RWPE2 (cell line): ENCODE data around the gene PTPN14.

Experiments used
- ATAC-seq: fragments of 200-7000 bp; cut with Tn5 transposase; 3 replicates; pipeline ENCODE4 v1.9.1; 2021; ENCODE audit warnings: low read depth
- DNase-seq: peaks from one replicate; pipeline ENCODE4 v3.0.0-alpha.2; 2020; ENCODE audit warnings: low spot score
- H3K27ac ChIP-seq: fragments of 450-650 bp; 2 replicates; pipeline ENCODE4 v1.5.1; 2017; ENCODE audit warnings: mild to moderate bottlenecking; ENCODE audit not compliant: poor library complexity, severe bottlenecking
- H3K27me3 ChIP-seq: fragments of 250-450 bp; sonication (Bioruptor Pico); 2 replicates; pipeline ENCODE4 v1.5.1; 2021; ENCODE audit warnings: mild to moderate bottlenecking, moderate library complexity; ENCODE audit not compliant: insufficient read depth, poor library complexity, severe bottlenecking
- H3K36me3 ChIP-seq: fragments of 250-450 bp; sonication (Bioruptor Pico); 2 replicates; pipeline ENCODE4 v1.5.1; 2020; ENCODE audit warnings: low read depth, mild to moderate bottlenecking, moderate library complexity
- H3K4me1 ChIP-seq: fragments of 250-450 bp; sonication (Bioruptor Pico); 2 replicates; pipeline ENCODE4 v1.5.1; 2021; ENCODE audit warnings: mild to moderate bottlenecking, moderate library complexity; ENCODE audit not compliant: insufficient read depth, poor library complexity, severe bottlenecking
- H3K4me3 ChIP-seq: fragments of 250-450 bp; sonication (Bioruptor Pico); 2 replicates; pipeline ENCODE4 v1.5.1; 2021; ENCODE audit warnings: mild to moderate bottlenecking, moderate library complexity; ENCODE audit not compliant: severe bottlenecking
- H3K9me3 ChIP-seq: fragments of 250-450 bp; sonication (Bioruptor Pico); 2 replicates; pipeline ENCODE4 v1.5.1; 2021; ENCODE audit warnings: mild to moderate bottlenecking, moderate library complexity; ENCODE audit not compliant: severe bottlenecking
- TF ChIP-seq, protein P1 (sequence below): fragments of 450-650 bp; IDR thresholded peaks from one replicate; pipeline ENCODE4 v1.5.1; 2017; ENCODE audit warnings: mild to moderate bottlenecking, moderate library complexity; ENCODE audit not compliant: poor library complexity, severe bottlenecking

Gene PTPN14

GRCh38 chr1:214349008-214349407, 202.4 kb downstream of the PTPN14 start:
- no peak overlapping the region for H3K27ac ChIP-seq
- H3K4me1 ChIP-seq, result no peaks in the 10 kb centered on the region

GRCh38 chr1:214344897-214345296, 206.5 kb downstream of the PTPN14 start:
- Histone ChIP-seq H3K4me1 (no peaks in the 10 kb centered on the region), H3K4me3 (no peak overlapping the region), H3K9me3 (no peaks in the 10 kb centered on the region), H3K27me3 (no peaks in the 10 kb centered on the region), H3K27ac (no peak overlapping the region), H3K36me3 (peaks cover 16% of the 10 kb centered on the region)
- DNase-seq (no peak), ATAC-seq (no peak)
- TF ChIP-seq, protein P1, sequence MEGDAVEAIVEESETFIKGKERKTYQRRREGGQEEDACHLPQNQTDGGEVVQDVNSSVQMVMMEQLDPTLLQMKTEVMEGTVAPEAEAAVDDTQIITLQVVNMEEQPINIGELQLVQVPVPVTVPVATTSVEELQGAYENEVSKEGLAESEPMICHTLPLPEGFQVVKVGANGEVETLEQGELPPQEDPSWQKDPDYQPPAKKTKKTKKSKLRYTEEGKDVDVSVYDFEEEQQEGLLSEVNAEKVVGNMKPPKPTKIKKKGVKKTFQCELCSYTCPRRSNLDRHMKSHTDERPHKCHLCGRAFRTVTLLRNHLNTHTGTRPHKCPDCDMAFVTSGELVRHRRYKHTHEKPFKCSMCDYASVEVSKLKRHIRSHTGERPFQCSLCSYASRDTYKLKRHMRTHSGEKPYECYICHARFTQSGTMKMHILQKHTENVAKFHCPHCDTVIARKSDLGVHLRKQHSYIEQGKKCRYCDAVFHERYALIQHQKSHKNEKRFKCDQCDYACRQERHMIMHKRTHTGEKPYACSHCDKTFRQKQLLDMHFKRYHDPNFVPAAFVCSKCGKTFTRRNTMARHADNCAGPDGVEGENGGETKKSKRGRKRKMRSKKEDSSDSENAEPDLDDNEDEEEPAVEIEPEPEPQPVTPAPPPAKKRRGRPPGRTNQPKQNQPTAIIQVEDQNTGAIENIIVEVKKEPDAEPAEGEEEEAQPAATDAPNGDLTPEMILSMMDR, result no peak

More at GRCh38 chr1:214349008-214349407, 202.4 kb downstream of the PTPN14 start:
- H3K36me3 ChIP-seq, result peaks cover 16% of the 10 kb centered on the region
- DNase-seq, result no peak
- TF ChIP-seq, protein P1, result no peak
- H3K27me3 ChIP-seq, result no peaks in the 10 kb centered on the region
- no peaks in the 10 kb centered on the region for H3K9me3 ChIP-seq
- no peak overlapping the region for H3K4me3 ChIP-seq
- ATAC-seq, result no peak

GRCh38 chr1:214342525-214342924, 208.9 kb downstream of the PTPN14 start:
- TF ChIP-seq, protein P1, result no peak
- Histone ChIP-seq H3K4me1 (no peaks in the 10 kb centered on the region), H3K27ac (no peak overlapping the region), H3K27me3 (no peaks in the 10 kb centered on the region), H3K9me3 (no peaks in the 10 kb centered on the region), H3K4me3 (no peak overlapping the region), H3K36me3 (peaks cover 6% of the 10 kb centered on the region)
- ATAC-seq (no peak), DNase-seq (no peak)

DNA sequence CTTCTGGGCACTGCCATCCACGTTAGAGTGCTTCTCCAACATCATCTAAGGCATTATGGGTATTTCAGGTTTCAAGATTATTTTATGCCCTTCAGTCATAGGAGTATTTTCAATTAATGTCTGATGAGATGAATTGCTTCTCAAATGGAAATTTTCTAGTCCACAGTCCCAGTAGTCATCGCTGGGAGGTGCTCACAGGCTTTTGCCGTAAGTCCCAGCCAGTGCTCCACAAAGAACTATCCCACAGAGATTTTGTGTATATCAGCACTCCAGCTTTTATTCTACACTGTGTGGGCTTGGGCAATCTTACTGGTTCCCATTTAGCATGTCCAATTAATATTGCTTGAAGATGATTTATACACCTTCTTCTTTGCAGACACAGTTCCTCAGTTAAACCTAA, 209.5 kb downstream of the PTPN14 start:
- H3K36me3 ChIP-seq, result no peaks in the 10 kb centered on the region; the same call in 1 of the 2 replicates
- H3K27ac ChIP-seq, result no peak overlapping the region
- H3K9me3 ChIP-seq, result no peaks in the 10 kb centered on the region
- H3K27me3 ChIP-seq, result no peaks in the 10 kb centered on the region
- H3K4me3 ChIP-seq, result no peak overlapping the region
- TF ChIP-seq, protein P1, result no peak
- ATAC-seq (no peak), DNase-seq (no peak)
- H3K4me1 ChIP-seq, result no peaks in the 10 kb centered on the region

GRCh38 chr1:214341459-214341858, 209.9 kb downstream of the PTPN14 start:
- ATAC-seq, result no peak
- Histone ChIP-seq H3K4me1 (no peaks in the 10 kb centered on the region), H3K27me3 (no peaks in the 10 kb centered on the region), H3K4me3 (no peak overlapping the region), H3K36me3 (no peaks in the 10 kb centered on the region; the same call in 1 of the 2 replicates), H3K9me3 (no peaks in the 10 kb centered on the region), H3K27ac (no peak overlapping the region)
- no peak for DNase-seq
- TF ChIP-seq, protein P1, result no peak
